ENCODE data around the gene CPHXL2.

GRCh38 chr16:75628351-75628750, 48.5 kb downstream of the CPHXL2 start:
- no peak for TF ChIP-seq CTCF (conservative IDR thresholded peaks at IDR 0.05; ENCODE audit: low read depth in 2 of 2)
- TF ChIP-seq POLR2AphosphoS5 (IDR thresholded peaks at IDR 0.05; ENCODE audit: low read depth) = no peak

Measured in GM23338 (cell line).